HG02623 (cell line): ENCODE data around the gene TBX21.
A peak's percentile ranks its signal among the peaks of the same experiment; 100 is the strongest.
"Not testable (repeated sequence)": the region's sequence is repeated elsewhere in the genome, so short reads cannot be mapped to it uniquely, and the experiment has no call there.

Experiments used
- ATAC-seq: cut with Tn5 transposase; IDR thresholded peaks from one replicate; pipeline ENCODE4 v1.9.1; 2021; ENCODE audit warnings: moderate library complexity; ENCODE audit not compliant: unreplicated experiment

The TBX21 gene

DNA sequence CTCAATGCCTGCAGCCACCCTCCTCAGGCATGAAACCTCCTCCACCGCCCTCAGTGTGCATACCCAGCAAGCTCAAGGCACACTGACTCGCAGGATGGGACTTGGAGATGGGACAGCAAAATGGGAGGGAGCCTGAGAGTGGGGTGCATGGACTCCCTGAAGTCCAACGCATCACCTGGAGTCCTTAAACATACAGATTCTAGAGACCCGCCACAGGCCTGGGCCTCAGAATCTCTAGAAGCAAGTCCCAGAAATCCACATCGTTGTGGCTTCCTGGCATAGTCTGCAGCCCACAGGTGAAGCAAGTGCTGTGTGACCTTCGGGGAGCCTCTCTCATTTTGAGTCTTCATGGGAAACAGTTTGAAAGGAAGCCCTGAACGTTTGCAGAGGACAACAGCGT lies 3.6 kb upstream of the TBX21 start:
- no peak for ATAC-seq

- ATAC-seq, result no peak
Measured at GRCh38 chr17:47730681-47731080, 2.4 kb upstream of the TBX21 start.

GRCh38 chr17:47731396-47731795 lies 1.6 kb upstream of the TBX21 start:
- no peak for ATAC-seq

DNA sequence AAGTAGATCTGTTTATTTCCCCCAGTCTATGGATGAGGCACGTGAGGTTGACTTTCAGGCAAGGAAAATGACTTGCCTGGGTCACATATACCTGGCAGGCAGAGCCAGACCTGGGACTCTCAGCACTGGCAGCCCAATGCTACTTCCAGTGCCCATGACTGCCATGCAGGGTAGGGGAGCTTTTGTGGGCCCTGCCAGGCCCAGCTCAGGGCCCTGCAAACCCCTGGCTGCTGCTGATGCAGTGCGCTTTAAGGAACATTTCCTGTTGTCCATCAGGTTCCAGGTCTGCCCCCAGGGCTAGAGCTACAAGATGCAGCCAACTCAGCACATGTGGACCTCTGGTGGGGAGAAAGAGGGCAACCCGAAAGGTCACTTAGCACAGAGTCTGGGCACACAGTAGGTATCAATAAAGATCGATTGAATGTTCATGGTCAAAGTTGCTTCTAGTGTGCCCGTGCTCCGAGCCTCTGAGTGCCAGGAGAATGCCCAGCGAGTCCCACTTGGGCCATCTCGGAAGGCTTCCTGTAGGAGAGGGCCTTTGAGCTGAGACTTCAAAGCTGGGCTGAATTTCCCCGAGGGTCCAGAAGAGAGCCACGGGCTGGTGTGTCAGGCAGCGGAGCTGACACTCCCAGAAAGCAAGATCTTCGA lies 513 bp upstream of the TBX21 start:
- ATAC-seq, result no peak

DNA sequence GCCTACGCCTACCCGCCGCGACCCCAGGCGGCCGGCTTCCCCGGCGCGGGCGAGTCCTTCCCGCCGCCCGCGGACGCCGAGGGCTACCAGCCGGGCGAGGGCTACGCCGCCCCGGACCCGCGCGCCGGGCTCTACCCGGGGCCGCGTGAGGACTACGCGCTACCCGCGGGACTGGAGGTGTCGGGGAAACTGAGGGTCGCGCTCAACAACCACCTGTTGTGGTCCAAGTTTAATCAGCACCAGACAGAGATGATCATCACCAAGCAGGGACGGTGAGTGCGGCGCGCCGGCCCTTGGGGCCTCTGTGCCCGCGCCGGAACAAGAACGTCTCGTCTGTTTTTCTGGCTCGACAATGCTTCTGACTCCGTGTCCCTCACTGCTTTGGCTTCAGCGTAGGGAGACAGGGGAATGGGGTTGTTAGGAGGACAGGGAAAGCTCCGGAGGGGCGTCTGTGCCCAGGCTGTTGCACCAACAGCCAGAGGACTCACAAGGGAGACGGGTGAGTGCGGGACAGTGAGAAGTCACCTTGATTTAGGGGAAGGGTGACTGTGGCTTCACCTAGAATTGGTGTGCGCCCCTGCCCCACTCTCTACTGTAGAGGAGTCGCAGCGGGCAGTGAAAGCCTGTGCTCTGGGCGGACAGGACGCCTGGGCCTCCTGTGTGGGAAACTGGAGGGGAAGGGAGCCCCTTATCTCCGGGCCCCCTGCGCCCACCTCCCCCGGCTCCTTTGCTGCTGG lies 806 bp downstream of the TBX21 start:
- peak; percentile 8 for ATAC-seq

DNA sequence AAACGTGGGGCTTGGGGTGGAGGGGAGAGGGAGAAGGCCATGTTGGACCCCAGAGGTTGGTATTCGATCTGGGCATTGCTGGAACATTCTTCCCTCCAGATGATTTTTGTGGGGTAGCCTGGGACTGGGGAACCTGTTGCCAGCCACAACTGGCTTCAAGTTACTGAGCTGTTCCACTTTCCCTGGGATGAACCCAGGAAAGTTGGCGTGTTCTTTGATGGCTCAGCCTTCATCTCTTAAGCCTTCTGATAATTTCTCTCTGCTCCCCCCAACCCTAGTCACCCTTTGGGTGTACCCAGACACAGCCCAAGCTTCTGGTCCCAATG lies 2.1 kb downstream of the TBX21 start:
- ATAC-seq, result no peak

- ATAC-seq, result peak; percentile 41
Measured at GRCh38 chr17:47735536-47736011, 2.5 kb downstream of the TBX21 start.

DNA sequence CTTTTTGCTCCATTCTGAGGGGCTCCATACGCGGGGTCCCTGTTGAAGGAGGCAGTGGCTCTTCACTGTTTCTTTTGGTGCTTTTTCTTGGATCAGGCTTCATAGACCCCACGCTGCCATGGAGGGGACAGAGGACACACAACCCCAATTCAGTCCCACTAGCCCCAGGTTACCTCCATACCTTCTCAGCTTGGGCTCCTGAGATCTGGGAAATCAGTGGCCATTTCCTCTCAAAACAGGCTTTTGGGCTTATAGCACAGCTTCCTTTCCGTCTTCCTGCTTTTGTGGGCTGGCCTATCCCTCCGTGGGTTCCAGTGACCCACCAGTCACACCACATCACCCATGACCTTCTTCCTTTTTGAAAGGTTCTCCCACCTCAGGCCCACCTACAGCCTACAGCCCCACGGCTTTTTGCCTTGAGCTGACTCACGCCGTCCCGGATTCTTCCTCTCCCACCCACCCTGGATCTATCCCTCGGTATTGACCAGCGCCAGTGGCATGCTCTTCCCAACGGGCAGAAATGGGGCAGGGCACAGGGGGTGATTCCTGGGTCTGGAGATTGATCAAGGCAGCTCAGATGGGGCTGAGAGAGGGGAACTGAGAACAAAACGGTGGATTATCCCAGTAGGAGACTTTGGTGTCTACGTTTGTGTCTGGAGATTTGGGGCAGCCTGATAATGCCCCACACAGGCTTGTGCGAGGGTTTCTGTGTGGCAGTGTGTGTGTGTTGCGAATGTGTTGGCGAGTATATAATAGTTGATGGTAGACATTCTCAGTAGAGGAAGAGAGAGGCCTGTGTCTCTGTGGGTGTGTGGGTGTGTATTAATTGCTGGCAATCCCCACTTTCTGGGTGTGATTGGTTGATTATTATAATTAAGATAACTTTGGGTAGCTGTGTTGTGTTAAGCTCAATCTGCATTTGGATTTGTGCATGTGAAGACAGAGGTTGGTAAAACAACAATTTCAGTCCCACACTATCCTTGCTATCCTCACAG lies 3.8 kb downstream of the TBX21 start:
- no peak for ATAC-seq

DNA sequence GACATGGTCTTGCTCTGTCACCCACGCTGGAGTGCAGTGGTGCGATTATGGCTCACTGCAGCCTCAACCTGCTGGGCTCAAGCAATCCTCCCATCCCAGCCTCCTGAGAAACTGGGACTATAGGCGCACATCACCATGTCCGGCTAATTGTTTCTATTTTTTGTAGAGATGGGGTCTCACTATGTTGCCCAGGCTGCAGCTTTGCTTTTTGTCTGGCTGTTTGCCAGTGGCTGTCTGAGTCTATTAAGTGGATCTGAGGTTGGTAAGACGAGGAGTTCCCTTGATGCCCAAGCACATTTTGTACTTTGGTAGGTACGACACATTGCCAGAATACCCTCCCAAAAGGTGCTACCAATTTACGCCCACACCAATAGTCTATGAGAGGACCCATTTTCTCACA lies 5.1 kb downstream of the TBX21 start:
- ATAC-seq, result no peak

DNA sequence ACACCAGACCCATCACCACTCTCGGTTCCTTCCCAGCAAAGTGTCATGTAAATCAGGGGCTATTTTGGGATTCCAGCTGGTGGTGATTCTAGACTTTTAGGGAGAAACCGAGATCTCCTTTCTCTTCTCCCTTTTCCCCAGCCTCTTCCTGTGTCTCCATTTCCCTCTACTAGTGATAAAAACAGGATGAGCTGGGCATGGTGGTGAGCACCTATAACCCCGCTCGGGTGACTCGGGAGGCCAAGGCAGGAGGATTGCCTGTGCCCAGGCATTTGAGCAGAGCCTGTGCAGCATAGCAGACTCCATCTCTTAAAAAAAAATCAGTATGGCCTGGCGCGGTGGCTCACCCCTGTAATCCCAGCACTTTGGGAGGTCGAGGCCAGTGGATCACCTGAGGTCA lies 6.1 kb downstream of the TBX21 start:
- no peak for ATAC-seq

GRCh38 chr17:47739945-47740344 lies 6.9 kb downstream of the TBX21 start:
- ATAC-seq, result not testable (repeated sequence)

DNA sequence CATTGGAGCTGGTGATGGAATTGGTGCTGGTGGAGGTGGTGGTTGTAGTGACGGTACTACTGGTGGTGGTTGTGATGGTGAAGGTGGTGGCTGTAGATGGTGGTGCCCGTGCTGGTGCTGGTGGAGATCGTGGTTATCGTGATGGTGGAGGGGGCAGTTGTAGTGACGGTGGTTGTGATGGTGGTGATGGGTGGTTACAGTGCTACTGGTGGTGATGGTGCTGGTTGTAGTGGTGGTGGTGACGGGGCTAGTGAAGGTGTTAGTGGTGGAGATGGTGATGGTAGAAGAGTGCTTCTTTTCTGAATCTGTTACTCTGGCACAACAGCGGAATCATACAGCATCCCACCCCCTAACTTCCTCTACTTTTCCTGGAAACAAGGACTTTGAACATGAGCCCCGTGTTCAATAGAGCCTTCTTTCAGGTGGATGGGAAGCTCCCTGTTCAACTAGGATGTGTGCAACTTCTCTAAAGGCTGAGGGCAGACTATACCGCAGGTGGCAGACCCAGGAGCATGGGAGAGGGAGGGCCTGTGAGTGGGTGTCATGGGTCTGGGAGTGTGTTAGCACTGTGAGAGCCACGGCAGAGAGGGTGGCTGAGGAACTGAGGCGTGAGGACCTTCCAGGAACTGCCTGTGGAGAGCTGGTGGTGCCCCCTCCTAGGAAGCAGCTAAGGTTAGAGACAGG lies 8.2 kb downstream of the TBX21 start:
- no peak for ATAC-seq

DNA sequence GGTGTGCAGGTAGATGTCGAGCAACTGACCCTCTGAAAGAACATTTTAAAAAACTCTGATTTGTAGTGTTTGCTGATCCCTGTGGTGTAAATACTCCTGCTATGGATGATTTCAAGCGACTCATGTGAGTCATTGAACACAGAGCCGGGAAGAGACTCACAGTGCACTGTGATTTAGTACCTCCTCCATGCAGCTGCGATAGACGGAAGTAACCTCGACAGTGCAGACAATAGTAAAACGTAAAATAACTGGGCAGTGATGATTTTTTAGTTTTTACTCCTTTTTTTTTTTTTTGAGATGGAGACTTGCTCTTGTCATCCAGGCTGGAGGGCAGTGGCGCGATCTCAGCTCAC lies 8.7 kb downstream of the TBX21 start:
- no peak for ATAC-seq

- no peak for ATAC-seq
Measured at GRCh38 chr17:47742319-47743181, 9.5 kb downstream of the TBX21 start.

GRCh38 chr17:47744168-47745036 lies 11.4 kb downstream of the TBX21 start:
- ATAC-seq, result no peak

DNA sequence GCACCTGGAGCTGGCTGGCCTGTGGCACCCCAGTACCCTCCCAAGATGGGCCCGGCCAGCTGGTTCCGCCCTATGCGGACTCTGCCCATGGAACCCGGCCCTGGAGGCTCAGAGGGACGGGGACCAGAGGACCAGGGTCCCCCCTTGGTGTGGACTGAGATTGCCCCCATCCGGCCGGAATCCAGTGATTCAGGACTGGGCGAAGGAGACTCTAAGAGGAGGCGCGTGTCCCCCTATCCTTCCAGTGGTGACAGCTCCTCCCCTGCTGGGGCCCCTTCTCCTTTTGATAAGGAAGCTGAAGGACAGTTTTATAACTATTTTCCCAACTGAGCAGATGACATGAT lies 12.0 kb downstream of the TBX21 start:
- ATAC-seq, result no peak

GRCh38 chr17:47751471-47751870 lies 18.4 kb downstream of the TBX21 start:
- ATAC-seq, result no peak

- no peak for ATAC-seq
Measured at GRCh38 chr17:47757386-47757785, 24.4 kb downstream of the TBX21 start.

- ATAC-seq, result no peak
Measured at GRCh38 chr17:47760409-47761140, 27.5 kb downstream of the TBX21 start.
